ENCODE measurements around the gene CENPT.
A peak's percentile ranks its signal among the peaks of the same experiment; 100 is the strongest.
"Not testable (repeated sequence)": the region's sequence is repeated elsewhere in the genome, so short reads cannot be mapped to it uniquely, and the experiment has no call there.

Gene CENPT

GRCh38 chr16:67845291-67846062, 2.0 kb downstream of the CENPT start:
- no peak for DNase-seq

GRCh38 chr16:67844497-67844896, 3.0 kb downstream of the CENPT start:
- no peak for DNase-seq

- no peak for DNase-seq
Measured at GRCh38 chr16:67843343-67843765, 4.1 kb downstream of the CENPT start.

GRCh38 chr16:67842509-67843342, 4.8 kb downstream of the CENPT start:
- peak; percentile 82 for DNase-seq

GRCh38 chr16:67841816-67842508, 5.5 kb downstream of the CENPT start, which contains the start of gene THAP11:
TSS of gene THAP11 (plus strand) at chr16:67842320. CDS start at chr16:67842555, 235 bp downstream.
- DNase-seq = peak; percentile 98

GRCh38 chr16:67841198-67841815, 6.2 kb downstream of the CENPT start:
- no peak for DNase-seq

- no peak for DNase-seq
Measured at GRCh38 chr16:67837811-67838210, 9.7 kb downstream of the CENPT start.

- not testable (repeated sequence) for DNase-seq
Measured at GRCh38 chr16:67837190-67837589, 10.3 kb downstream of the CENPT start.

- no peak for DNase-seq
Measured at GRCh38 chr16:67834242-67834614, 13.3 kb downstream of the CENPT start.

GRCh38 chr16:67833415-67834241, 13.9 kb downstream of the CENPT start:
- peak; percentile 95 for DNase-seq

GRCh38 chr16:67833030-67833414, 14.5 kb downstream of the CENPT start:
- DNase-seq = no peak

GRCh38 chr16:67828651-67829050, 18.8 kb downstream of the CENPT start:
- no peak for DNase-seq

- no peak for DNase-seq
Measured at GRCh38 chr16:67825906-67826305, 21.6 kb downstream of the CENPT start.

GRCh38 chr16:67825119-67825518, 22.4 kb downstream of the CENPT start:
- DNase-seq = no peak

GRCh38 chr16:67822511-67822910, 25.0 kb downstream of the CENPT start:
- DNase-seq = peak; percentile 84

GRCh38 chr16:67820608-67821259, 26.8 kb downstream of the CENPT start:
- DNase-seq = no peak

- DNase-seq = no peak
Measured at GRCh38 chr16:67814567-67814966, 32.9 kb downstream of the CENPT start.

GRCh38 chr16:67811899-67812298, 35.6 kb downstream of the CENPT start:
- no peak for DNase-seq

- DNase-seq = no peak
Measured at GRCh38 chr16:67807148-67807682, 40.3 kb downstream of the CENPT start.

- peak; percentile 100 for DNase-seq
Measured at GRCh38 chr16:67806428-67807147, 40.9 kb downstream of the CENPT start, which contains the start of the genes RANBP10 and TSNAXIP1. TSS of gene RANBP10 (minus strand) at chr16:67806560. CDS start at chr16:67806536, 24 bp downstream. TSS of gene TSNAXIP1 (plus strand) at chr16:67806889. CDS start at chr16:67807150, 261 bp downstream.
